Measurements from ENCODE around the gene PFKFB2.

PFKFB2 gene

GRCh38 chr1:207045453-207045852 lies 7.6 kb upstream of the PFKFB2 start:
- H3K4me3 ChIP-seq (ENCODE audit: low read depth, low read length) = no peak overlapping the region
- peaks cover 25% of the 10 kb centered on the region for H3K36me3 ChIP-seq (ENCODE audit: control insufficient read depth, insufficient read depth, low read length)

GRCh38 chr1:207047505-207047904 lies 5.6 kb upstream of the PFKFB2 start:
- no peak overlapping the region for H3K4me3 ChIP-seq (ENCODE audit: low read depth, low read length)
- no peak overlapping the region for H3K27ac ChIP-seq (ENCODE audit: low read depth, low read length)
- H3K4me1 ChIP-seq (ENCODE audit: control insufficient read depth, insufficient read depth, low read length) = peaks cover 12% of the 10 kb centered on the region
- peaks cover 25% of the 10 kb centered on the region for H3K36me3 ChIP-seq (ENCODE audit: control insufficient read depth, insufficient read depth, low read length)
- H3K9ac ChIP-seq (ENCODE audit: low read length) = no peak overlapping the region
- no peaks in the 10 kb centered on the region for H3K27me3 ChIP-seq (ENCODE audit: control insufficient read depth, insufficient read depth, low read length)
- no peaks in the 10 kb centered on the region for H3K9me3 ChIP-seq (ENCODE audit: control insufficient read depth, insufficient read depth, low read depth, low read length)

More at GRCh38 chr1:207045453-207045852, 7.6 kb upstream of the PFKFB2 start:
- 0 out of 2 replicates have a peak, but pooled peaks cover 5% of the 10 kb centered on the region for H3K4me1 ChIP-seq (ENCODE audit: control insufficient read depth, insufficient read depth, low read length)
- no peaks in the 10 kb centered on the region for H3K27me3 ChIP-seq (ENCODE audit: control insufficient read depth, insufficient read depth, low read length)
- no peaks in the 10 kb centered on the region for H3K9me3 ChIP-seq (ENCODE audit: control insufficient read depth, insufficient read depth, low read depth, low read length)
- no peak overlapping the region for H3K9ac ChIP-seq (ENCODE audit: low read length)
- no peak overlapping the region for H3K27ac ChIP-seq (ENCODE audit: low read depth, low read length)

DNA sequence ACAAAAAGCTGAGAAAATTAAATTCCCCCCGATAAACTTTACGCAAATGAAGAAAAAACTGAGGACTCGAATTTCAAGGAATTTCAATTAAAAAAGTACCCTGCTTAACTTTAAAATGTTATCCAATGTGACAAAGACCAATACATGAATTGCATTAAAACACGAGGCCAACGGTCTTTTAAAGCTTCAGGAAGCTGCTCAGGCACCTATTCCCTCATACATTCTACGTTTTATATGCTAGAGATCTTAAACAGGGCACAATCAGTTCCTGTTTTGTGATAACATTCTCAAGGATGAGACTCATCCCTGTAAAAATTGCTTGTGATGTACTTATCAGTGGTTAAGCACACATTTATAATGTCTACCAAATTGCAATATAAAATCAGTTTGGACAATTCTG lies 5.0 kb upstream of the PFKFB2 start:
- H3K9me3 ChIP-seq (ENCODE audit: control insufficient read depth, insufficient read depth, low read depth, low read length) = no peaks in the 10 kb centered on the region
- H3K9ac ChIP-seq (ENCODE audit: low read length) = no peak overlapping the region
- H3K27me3 ChIP-seq (ENCODE audit: control insufficient read depth, insufficient read depth, low read length) = no peaks in the 10 kb centered on the region
- no peak overlapping the region for H3K4me3 ChIP-seq (ENCODE audit: low read depth, low read length)
- H3K36me3 ChIP-seq (ENCODE audit: control insufficient read depth, insufficient read depth, low read length) = peaks cover 25% of the 10 kb centered on the region
- no peak overlapping the region for H3K27ac ChIP-seq (ENCODE audit: low read depth, low read length)
- peaks cover 12% of the 10 kb centered on the region for H3K4me1 ChIP-seq (ENCODE audit: control insufficient read depth, insufficient read depth, low read length)

DNA sequence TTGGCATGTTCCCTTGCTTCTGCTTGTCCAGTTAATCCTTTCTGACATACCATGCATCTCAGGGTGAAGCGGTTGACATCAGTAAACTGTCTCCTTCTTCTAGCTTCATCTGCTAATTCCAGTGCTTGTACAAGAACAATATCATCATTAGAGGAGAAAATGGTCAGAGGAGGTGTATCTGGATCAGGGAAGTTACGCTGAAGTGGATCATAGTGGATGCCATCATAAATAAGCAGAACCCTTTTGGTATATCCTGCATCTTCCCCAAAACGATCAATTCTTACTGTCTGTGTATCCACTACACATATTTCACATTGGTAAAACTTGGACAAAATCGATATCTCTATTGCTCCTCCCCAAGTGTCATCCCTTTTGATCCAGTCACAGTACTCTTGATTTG lies 4.0 kb upstream of the PFKFB2 start:
- Histone ChIP-seq H3K27me3 (ENCODE audit: control insufficient read depth, insufficient read depth, low read length) (no peaks in the 10 kb centered on the region), H3K27ac (ENCODE audit: low read depth, low read length) (no peak overlapping the region), H3K9ac (ENCODE audit: low read length) (no peak overlapping the region), H3K9me3 (ENCODE audit: control insufficient read depth, insufficient read depth, low read depth, low read length) (no peaks in the 10 kb centered on the region), H3K4me1 (ENCODE audit: control insufficient read depth, insufficient read depth, low read length) (peaks cover 12% of the 10 kb centered on the region), H3K4me3 (ENCODE audit: low read depth, low read length) (0 out of 2 replicates have a peak overlapping the region, but pooled peaks have one; percentile 6), H3K36me3 (ENCODE audit: control insufficient read depth, insufficient read depth, low read length) (peaks cover 25% of the 10 kb centered on the region)

DNA sequence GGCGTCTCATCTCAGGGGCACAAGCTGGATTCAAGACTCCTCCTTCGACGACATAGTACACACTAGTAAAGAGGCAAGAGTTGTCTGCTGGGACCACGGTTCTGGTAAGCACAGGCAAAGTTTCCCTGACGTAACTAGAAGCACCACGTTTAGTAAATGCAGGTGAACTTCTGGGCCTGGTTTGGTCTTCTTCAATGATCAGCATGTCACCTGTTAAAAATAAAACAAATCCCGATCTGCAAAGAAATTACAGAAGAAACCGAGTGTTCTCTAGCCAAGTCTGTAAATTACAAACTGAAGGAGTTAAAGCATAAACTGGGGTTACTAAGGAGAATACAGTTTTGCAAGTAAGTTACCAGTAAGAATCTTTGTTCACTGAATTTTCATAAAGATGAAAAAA lies 3.6 kb upstream of the PFKFB2 start:
- Histone ChIP-seq H3K27ac (ENCODE audit: low read depth, low read length) (no peak overlapping the region), H3K27me3 (ENCODE audit: control insufficient read depth, insufficient read depth, low read length) (no peaks in the 10 kb centered on the region), H3K9me3 (ENCODE audit: control insufficient read depth, insufficient read depth, low read depth, low read length) (no peaks in the 10 kb centered on the region), H3K4me1 (ENCODE audit: control insufficient read depth, insufficient read depth, low read length) (peaks cover 12% of the 10 kb centered on the region), H3K9ac (ENCODE audit: low read length) (no peak overlapping the region), H3K4me3 (ENCODE audit: low read depth, low read length) (peak overlapping the region; percentile 84), H3K36me3 (ENCODE audit: control insufficient read depth, insufficient read depth, low read length) (peaks cover 25% of the 10 kb centered on the region)

DNA sequence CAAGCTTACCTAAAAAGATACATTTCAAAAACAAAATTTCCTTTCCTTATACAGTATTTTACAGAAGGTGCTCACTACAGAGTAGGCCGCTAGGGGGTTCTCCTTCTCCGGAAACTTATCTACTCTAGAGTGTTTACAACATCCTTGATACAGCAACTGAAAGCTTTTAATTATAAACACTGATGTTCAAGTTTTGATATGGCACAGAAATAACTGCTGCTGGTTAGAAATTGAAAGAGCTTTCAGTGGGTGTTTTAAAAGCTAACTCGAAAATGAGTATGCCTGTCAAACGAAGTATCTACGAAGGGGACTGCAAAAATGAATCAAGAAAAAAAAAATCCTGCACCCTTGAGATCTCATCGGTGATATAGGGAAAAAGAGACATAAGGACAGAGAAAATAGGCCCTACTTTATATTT lies 3.1 kb upstream of the PFKFB2 start:
- Histone ChIP-seq H3K4me1 (ENCODE audit: control insufficient read depth, insufficient read depth, low read length) (peaks cover 12% of the 10 kb centered on the region), H3K27me3 (ENCODE audit: control insufficient read depth, insufficient read depth, low read length) (no peaks in the 10 kb centered on the region), H3K27ac (ENCODE audit: low read depth, low read length) (peak overlapping the region; percentile 78; the same call in 1 of the 2 replicates), H3K36me3 (ENCODE audit: control insufficient read depth, insufficient read depth, low read length) (peaks cover 25% of the 10 kb centered on the region), H3K9ac (ENCODE audit: low read length) (peak overlapping the region; percentile 91), H3K4me3 (ENCODE audit: low read depth, low read length) (peak overlapping the region; percentile 84), H3K9me3 (ENCODE audit: control insufficient read depth, insufficient read depth, low read depth, low read length) (no peaks in the 10 kb centered on the region)

GRCh38 chr1:207050480-207051190 lies 2.4 kb upstream of the PFKFB2 start:
- peak overlapping the region; percentile 78 for H3K27ac ChIP-seq (ENCODE audit: low read depth, low read length)
- H3K36me3 ChIP-seq (ENCODE audit: control insufficient read depth, insufficient read depth, low read length) = peaks cover 25% of the 10 kb centered on the region
- peaks cover 12% of the 10 kb centered on the region for H3K4me1 ChIP-seq (ENCODE audit: control insufficient read depth, insufficient read depth, low read length)
- peak overlapping the region; percentile 84 for H3K4me3 ChIP-seq (ENCODE audit: low read depth, low read length)
- H3K9me3 ChIP-seq (ENCODE audit: control insufficient read depth, insufficient read depth, low read depth, low read length) = no peaks in the 10 kb centered on the region
- no peaks in the 10 kb centered on the region for H3K27me3 ChIP-seq (ENCODE audit: control insufficient read depth, insufficient read depth, low read length)
- H3K9ac ChIP-seq (ENCODE audit: low read length) = peak overlapping the region; percentile 91

DNA sequence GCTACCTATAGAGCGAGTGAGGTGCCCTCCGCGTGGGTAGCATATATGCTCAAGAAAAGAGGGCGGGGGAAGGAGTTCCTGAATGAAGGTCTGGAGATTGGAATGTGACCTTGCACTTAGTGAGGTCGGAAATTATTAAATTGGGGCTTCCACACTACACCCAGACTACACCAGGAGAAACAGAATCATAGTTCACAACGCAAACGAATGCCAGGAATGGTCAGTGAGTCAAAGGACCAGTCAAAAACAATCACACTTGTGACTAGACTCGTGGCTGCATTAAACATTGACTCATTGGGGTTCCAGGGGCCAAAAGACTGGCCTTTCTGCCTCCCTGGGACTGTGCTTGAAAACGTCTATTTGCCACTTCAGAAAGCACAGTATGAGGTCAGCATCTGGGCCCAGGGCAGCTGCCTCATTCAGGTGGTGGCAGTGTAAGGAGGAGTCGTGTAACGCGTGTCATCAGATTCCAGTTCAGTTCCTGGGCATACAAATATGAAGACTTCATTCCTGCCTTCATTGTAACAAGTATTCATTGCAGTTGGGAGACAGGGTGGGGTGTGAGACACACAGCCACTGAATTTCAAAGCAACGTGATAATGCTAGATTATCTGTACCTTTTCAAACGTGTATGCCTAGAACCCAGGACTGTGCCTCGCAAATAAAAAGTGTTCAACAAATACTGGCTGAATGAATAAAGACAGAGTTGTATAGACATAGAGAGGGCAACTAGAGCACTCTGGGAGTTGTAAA lies 1.7 kb upstream of the PFKFB2 start, which contains the start of gene YOD1:
TSS of gene YOD1 (minus strand) at position 18 of the 753 bp plus-strand sequence. CDS start 178 bp downstream, outside the sequence.
- H3K9ac ChIP-seq (ENCODE audit: low read length) = peak within 1 kb of the TSS; percentile 91
- peaks cover 18% of the 10 kb centered on the region for H3K36me3 ChIP-seq (ENCODE audit: control insufficient read depth, insufficient read depth, low read length)
- no peaks in the 10 kb centered on the region for H3K9me3 ChIP-seq (ENCODE audit: control insufficient read depth, insufficient read depth, low read depth, low read length)
- H3K4me3 ChIP-seq (ENCODE audit: low read depth, low read length) = peak within 1 kb of the TSS; percentile 84
- no peaks in the 10 kb centered on the region for H3K27me3 ChIP-seq (ENCODE audit: control insufficient read depth, insufficient read depth, low read length)
- peak within 1 kb of the TSS; percentile 78 for H3K27ac ChIP-seq (ENCODE audit: low read depth, low read length)
- H3K4me1 ChIP-seq (ENCODE audit: control insufficient read depth, insufficient read depth, low read length) = peaks cover 12% of the 10 kb centered on the region

GRCh38 chr1:207054491-207054890 lies 1.4 kb downstream of the PFKFB2 start:
- peaks cover under 1% of the 10 kb centered on the region; the same call in 1 of the 2 replicates for H3K36me3 ChIP-seq (ENCODE audit: control insufficient read depth, insufficient read depth, low read length)
- H3K4me1 ChIP-seq (ENCODE audit: control insufficient read depth, insufficient read depth, low read length) = peaks cover 11% of the 10 kb centered on the region
- no peaks in the 10 kb centered on the region for H3K9me3 ChIP-seq (ENCODE audit: control insufficient read depth, insufficient read depth, low read depth, low read length)
- no peaks in the 10 kb centered on the region for H3K27me3 ChIP-seq (ENCODE audit: control insufficient read depth, insufficient read depth, low read length)
- H3K9ac ChIP-seq (ENCODE audit: low read length) = no peak overlapping the region
- no peak overlapping the region for H3K27ac ChIP-seq (ENCODE audit: low read depth, low read length)
- no peak overlapping the region for H3K4me3 ChIP-seq (ENCODE audit: low read depth, low read length)

DNA sequence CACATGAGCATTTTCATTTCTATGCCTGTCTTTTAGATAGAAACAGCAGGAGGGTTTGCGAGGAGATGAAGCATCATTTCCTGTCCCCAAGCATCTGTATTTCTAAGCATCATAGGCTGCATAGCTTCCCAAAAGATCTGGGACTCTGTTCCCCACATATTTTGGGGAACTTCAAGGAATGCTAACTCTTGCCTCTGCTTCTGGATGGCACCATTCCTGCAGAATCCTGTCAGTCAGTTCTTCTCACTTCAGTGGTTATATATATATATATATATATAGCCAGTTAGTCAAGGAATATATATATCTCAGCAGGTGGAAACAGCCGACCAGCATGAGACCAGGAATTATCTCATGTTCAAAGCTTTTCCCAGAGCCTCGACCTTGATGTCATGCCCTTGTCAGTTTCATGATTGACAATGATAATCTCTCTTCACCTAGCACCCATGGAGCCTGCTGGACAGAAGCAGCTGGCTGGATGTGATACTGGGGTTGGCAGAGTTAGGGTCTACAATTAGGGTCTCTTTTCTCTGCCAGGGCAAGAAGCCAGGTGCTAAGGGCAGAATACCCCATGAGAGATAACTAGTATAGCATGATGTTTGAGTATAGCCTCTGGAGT lies 2.4 kb downstream of the PFKFB2 start:
- H3K27me3 ChIP-seq (ENCODE audit: control insufficient read depth, insufficient read depth, low read length) = no peaks in the 10 kb centered on the region
- no peak overlapping the region for H3K9ac ChIP-seq (ENCODE audit: low read length)
- no peaks in the 10 kb centered on the region for H3K9me3 ChIP-seq (ENCODE audit: control insufficient read depth, insufficient read depth, low read depth, low read length)
- H3K36me3 ChIP-seq (ENCODE audit: control insufficient read depth, insufficient read depth, low read length) = peaks cover 4% of the 10 kb centered on the region
- H3K4me1 ChIP-seq (ENCODE audit: control insufficient read depth, insufficient read depth, low read length) = peaks cover 11% of the 10 kb centered on the region
- no peak overlapping the region for H3K27ac ChIP-seq (ENCODE audit: low read depth, low read length)
- H3K4me3 ChIP-seq (ENCODE audit: low read depth, low read length) = no peak overlapping the region

DNA sequence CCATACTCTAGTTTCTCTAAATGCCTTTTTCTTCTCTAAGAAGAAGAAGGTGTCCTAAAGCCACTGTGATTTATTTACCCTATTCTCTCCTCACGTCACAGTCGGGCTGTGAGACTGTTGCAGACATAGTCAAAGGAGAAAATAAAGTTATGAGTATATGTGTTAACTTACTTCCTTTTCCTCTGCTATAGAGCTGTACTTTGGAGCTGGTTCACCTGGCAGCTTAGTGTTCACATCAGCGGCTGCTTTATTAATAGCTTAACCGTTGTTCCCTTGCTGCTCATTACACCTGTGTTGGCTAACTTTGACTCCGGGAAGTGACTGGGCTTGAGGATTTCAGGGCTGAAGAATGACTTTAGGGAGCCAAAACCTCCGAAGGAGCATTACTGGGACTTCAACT lies 3.6 kb downstream of the PFKFB2 start:
- Histone ChIP-seq H3K9ac (ENCODE audit: low read length) (no peak overlapping the region), H3K4me1 (ENCODE audit: control insufficient read depth, insufficient read depth, low read length) (peaks cover 6% of the 10 kb centered on the region), H3K4me3 (ENCODE audit: low read depth, low read length) (no peak overlapping the region), H3K27ac (ENCODE audit: low read depth, low read length) (no peak overlapping the region), H3K36me3 (ENCODE audit: control insufficient read depth, insufficient read depth, low read length) (peaks cover 4% of the 10 kb centered on the region), H3K27me3 (ENCODE audit: control insufficient read depth, insufficient read depth, low read length) (no peaks in the 10 kb centered on the region), H3K9me3 (ENCODE audit: control insufficient read depth, insufficient read depth, low read depth, low read length) (no peaks in the 10 kb centered on the region)
